ENCODE results near the gene MCRS1.

GRCh38 chr12:49562233-49562632, 5.7 kb downstream of the MCRS1 start:
- TF ChIP-seq CTCF (IDR thresholded peaks at IDR 0.05) (no peak), POLR2A (IDR thresholded peaks at IDR 0.05) (no peak)
